Kidney epithelial cell (primary cell): ENCODE data around the gene DSCAML1. TPM values are rescaled to one million over a fixed set of nuclear protein-coding genes. Genes with fewer than 3 reads are reported as not detected.

Experiments used
- DNase-seq: peaks from one replicate; pipeline ENCODE4 v3.0.0-alpha.2; 2010; ENCODE audit warnings: low read depth
- H3K27me3 ChIP-seq: 2 replicates; pipeline ENCODE4 v1.6.0; 2011; ENCODE audit warnings: low read length; ENCODE audit not compliant: control insufficient read depth, insufficient read depth
- H3K36me3 ChIP-seq: 2 replicates; pipeline ENCODE4 v1.5.1; 2011; ENCODE audit warnings: low read length; ENCODE audit not compliant: control insufficient read depth, insufficient read depth
- H3K4me3 ChIP-seq: 2 replicates; pipeline ENCODE4 v1.5.1; 2011; ENCODE audit warnings: low read depth, mild to moderate bottlenecking, control low read depth, low read length
- CTCF ChIP-seq: IDR thresholded peaks from 2 replicates; pipeline ENCODE4 v1.5.1; 2011; ENCODE audit warnings: mild to moderate bottlenecking, moderate library complexity, low read length, control low read depth, inconsistent platforms; ENCODE audit not compliant: insufficient read depth, poor library complexity, severe bottlenecking
- total RNA-seq: library from RNA; depleted of rRNA; stranded (reverse); fragments of >200 nt; gene quantifications from 2 replicates; pipeline ENCODE4 v1.2.3, GENCODE V29; 2015

DSCAML1 gene
- total RNA-seq, 1 donor from 2014 or later: 3.1 TPM

DNA sequence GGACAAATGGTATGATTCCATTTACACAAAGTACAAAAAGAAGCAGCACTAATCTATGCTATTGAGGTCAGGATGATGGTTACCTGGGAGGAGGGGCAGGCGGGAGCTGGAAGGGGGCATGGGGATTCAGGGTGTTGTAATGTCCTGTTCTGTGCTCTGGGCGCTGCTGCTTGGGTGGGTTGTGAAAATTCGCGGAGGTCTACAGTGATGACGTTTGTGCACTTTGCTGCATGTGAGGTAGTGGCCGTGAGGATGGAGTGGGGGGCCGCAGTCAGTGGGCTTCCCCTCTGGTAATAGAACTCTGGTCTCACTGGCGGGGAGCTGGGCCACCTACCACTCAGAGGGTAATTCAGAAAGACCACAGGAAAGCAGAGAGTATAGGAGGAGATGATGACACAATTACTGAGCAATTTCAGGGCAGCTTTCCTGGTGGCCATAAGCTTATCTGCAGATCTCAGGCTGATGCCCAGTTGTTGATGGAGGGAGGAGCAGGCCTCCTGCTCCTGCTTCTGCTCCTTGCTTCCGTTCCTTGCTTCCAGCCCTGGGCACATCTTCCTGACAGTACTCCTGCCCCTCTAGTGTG, 347.8 kb downstream of the DSCAML1 start:
- H3K4me3 ChIP-seq: no peak overlapping the region
- DNase-seq: no peak
- peaks cover 8% of the 10 kb centered on the region for H3K27me3 ChIP-seq
- no peaks in the 10 kb centered on the region for H3K36me3 ChIP-seq
- TF ChIP-seq CTCF: no peak

DNA sequence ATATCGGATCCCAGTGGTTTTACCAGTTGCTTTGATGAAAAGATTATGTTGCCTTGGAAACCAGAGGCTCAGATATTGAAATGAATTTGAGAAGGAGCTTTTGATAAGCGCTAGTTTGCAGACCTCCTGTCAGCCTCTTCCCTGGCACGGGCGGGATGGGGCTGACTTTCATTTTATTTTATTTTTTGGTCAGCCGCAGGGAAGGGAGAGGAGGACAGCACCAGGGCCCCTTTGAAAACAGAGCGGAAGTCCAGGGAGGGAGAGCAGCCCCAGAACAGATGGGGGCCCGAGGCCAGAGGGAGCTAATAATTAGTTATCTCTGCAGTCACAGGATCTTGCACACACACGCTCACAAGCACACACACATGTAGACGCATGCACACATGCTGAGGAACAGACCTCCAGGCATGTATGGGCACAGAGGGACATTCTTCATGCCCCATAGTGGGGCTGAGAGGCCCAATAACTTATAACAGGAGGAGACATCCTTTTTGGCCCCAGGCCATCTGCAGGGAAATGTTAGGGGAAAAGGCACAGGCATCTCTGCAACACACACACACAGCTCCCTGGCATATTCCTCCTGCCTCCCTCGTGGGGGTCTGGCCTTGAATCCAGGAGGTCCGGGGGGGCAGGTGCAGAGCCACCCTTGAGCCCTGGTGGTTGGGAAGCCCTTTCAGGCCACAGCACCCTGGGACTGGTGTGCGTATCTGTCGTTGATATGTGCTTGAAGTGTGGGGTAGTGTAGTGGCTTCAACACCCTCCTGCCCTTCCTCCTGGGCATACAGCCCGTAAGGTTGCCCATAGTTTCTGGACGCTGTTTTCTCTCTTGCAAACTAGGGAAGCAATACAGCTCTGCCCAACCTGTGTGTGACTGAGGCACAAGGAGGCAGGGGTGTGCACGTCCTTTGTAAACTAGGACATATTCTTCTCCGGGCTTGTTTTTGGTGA, 352.0 kb downstream of the DSCAML1 start:
- Histone ChIP-seq H3K4me3 (no peak overlapping the region), H3K36me3 (no peaks in the 10 kb centered on the region), H3K27me3 (peaks cover 27% of the 10 kb centered on the region)
- no peak for DNase-seq
- TF ChIP-seq CTCF: no peak

DNA sequence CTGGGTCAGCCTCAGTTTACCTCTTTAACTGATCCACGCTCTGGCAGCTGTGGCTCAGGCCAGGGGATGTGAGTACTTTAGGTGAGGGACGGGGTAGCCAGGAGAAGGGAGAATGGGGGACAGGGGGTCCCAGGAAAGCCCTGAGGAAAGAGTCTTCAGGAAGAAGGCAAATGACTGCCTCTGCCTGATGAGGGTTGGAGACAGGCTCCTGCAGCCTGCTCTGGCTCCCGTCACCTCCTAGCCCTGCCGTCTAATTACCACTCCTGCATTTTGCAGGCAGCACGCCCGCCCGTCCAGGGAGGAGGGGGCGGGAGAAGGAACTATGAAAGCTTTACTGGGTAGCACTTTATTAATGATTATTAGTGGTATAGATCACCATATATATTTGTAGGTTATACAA, 352.8 kb downstream of the DSCAML1 start:
- Histone ChIP-seq H3K27me3 (peaks cover 27% of the 10 kb centered on the region), H3K36me3 (no peaks in the 10 kb centered on the region), H3K4me3 (no peak overlapping the region)
- no peak for TF ChIP-seq CTCF
- DNase-seq: no peak

GRCh38 chr11:117443266-117444186, 353.5 kb downstream of the DSCAML1 start:
- TF ChIP-seq CTCF: peak; percentile 92
- Histone ChIP-seq H3K36me3 (no peaks in the 10 kb centered on the region), H3K27me3 (peaks cover 27% of the 10 kb centered on the region)

GRCh38 chr11:117442869-117443239, 354.2 kb downstream of the DSCAML1 start:
- no peaks in the 10 kb centered on the region for H3K36me3 ChIP-seq
- peaks cover 23% of the 10 kb centered on the region for H3K27me3 ChIP-seq
- no peak overlapping the region for H3K4me3 ChIP-seq
- no peak for TF ChIP-seq CTCF
- no peak for DNase-seq

More at GRCh38 chr11:117443266-117444186, 353.5 kb downstream of the DSCAML1 start:
- no peak for DNase-seq
- no peak overlapping the region for H3K4me3 ChIP-seq
